Calu3 (cell line): ENCODE data around the gene ACTN1. TPM values are rescaled to one million over a fixed set of nuclear protein-coding genes. Genes with fewer than 3 reads are reported as not detected.
A peak's percentile ranks its signal among the peaks of the same experiment; 100 is the strongest.

Experiments
- BruUV-seq: library from RNA; stranded (reverse); fragments of 400-500 nt; replicated peaks from 2 replicates; lab custom pipeline; 2021; lab: Mats Ljungman, UMichigan
- CTCF ChIA-PET: fragments of 300-600 bp; sonication (Branson Sonifier 250); formaldehyde crosslinking; loops from one replicate; lab custom pipeline; 2022; ENCODE audit warnings: antibody characterized with exemption; lab: Charles Lee
- DNase-seq: peaks from one replicate; pipeline ENCODE4 v3.0.0; 2022
- H3K27ac Mint-ChIP-seq: one replicate; pipeline ENCODE4 v1.8.0; 2022; ENCODE audit warnings: mixed read lengths; ENCODE audit not compliant: unreplicated experiment
- H3K27me3 Mint-ChIP-seq: one replicate; pipeline ENCODE4 v1.8.0; 2022; ENCODE audit warnings: mixed read lengths; ENCODE audit not compliant: unreplicated experiment
- H3K36me3 Mint-ChIP-seq: one replicate; pipeline ENCODE4 v1.8.0; 2022; ENCODE audit warnings: mild to moderate bottlenecking, moderate library complexity, mixed read lengths; ENCODE audit not compliant: insufficient read depth, unreplicated experiment
- H3K4me1 Mint-ChIP-seq: one replicate; pipeline ENCODE4 v1.8.0; 2022; ENCODE audit warnings: mild to moderate bottlenecking, low read depth, mixed read lengths; ENCODE audit not compliant: unreplicated experiment
- H3K4me3 Mint-ChIP-seq: one replicate; pipeline ENCODE4 v1.8.0; 2022; ENCODE audit warnings: mild to moderate bottlenecking, low read depth, moderate library complexity, mixed read lengths; ENCODE audit not compliant: unreplicated experiment
- H3K9me3 Mint-ChIP-seq: one replicate; pipeline ENCODE4 v1.8.0; 2022; ENCODE audit warnings: low read depth, mixed read lengths; ENCODE audit not compliant: unreplicated experiment
- CTCF ChIP-seq: fragments of 200-600 bp; IDR thresholded peaks from one replicate; pipeline ENCODE4 v1.8.0; 2022; ENCODE audit warnings: antibody characterized with exemption; ENCODE audit not compliant: unreplicated experiment
- intact Hi-C: fragments of 100-400 bp; cut with micrococcal nuclease; formaldehyde crosslinking; loops from one replicate; pipeline ENCODE4 v1.10.0; 2022; ENCODE audit not compliant: unreplicated experiment
- total RNA-seq: library from RNA; stranded (reverse); gene quantifications from 2 replicates; pipeline ENCODE4 v1.2.3, GENCODE V29; 2022

The ACTN1 gene
- total RNA-seq, 1 experiment from 2014 or later = 326 TPM

DNA sequence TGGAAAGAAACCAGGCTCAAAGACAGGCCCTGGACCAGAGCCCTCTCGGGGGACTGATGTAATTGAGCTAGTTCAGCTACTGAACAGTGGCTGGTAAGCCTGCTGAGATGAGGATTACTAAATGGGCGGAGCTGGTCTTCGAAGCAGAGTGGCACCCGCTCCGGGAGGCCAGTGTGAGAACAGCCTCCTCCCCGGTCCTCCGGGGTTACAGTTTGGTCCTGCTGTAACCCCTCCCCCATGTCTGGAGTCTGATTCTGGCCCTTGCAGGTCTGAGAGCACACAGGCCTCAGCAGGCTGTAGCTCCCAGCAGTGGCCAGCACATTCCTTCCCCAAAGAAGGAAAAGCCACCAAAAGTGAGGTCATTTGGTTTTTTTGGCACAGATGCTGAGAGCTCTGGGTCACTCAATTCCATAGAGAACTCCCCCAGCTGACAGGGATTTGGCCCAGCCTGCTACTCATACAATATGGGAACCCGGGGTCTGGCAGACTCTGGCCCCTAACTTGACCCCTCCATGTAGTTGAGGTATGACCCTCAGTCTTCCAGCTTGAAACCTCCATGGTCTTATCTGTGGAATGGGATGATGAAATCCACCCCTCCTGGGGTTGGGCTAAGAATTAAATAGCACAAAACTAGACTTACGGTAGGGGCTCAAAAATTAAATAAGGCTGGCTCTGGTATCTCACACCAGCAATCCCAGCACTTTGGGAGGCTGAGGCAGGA, 39.0 kb downstream of the ACTN1 start:
- peaks cover 62% of the 10 kb centered on the region for H3K36me3 Mint-ChIP-seq
- intact Hi-C loops = loop anchor here (2.0 to 5.0 kb wide), 2 partner anchors 37 to 65 kb away; partner anchors contain the start of gene ACTN1

GRCh38 chr14:68939181-68939892, 39.8 kb downstream of the ACTN1 start:
- no peak for DNase-seq
- intact Hi-C loops = loop anchor here (2.0 to 5.0 kb wide), 2 partner anchors 38 to 65 kb away; partner anchors contain the start of gene ACTN1
- H3K4me1 Mint-ChIP-seq = peaks cover 68% of the 10 kb centered on the region
- peak overlapping the region; percentile 40 for H3K4me3 Mint-ChIP-seq
- no peaks in the 10 kb centered on the region for H3K9me3 Mint-ChIP-seq
- no peak for TF ChIP-seq CTCF
- TSS peak; percentile 83 for BruUV-seq
- CTCF ChIA-PET = interaction anchor here (0.5 to 2.0 kb wide), 12 partner anchors 9 to 526 kb away, joined by 3 to 9 read pairs (median 5); partner anchors contain the start of gene ACTN1
- peaks cover 59% of the 10 kb centered on the region for H3K36me3 Mint-ChIP-seq
- peak overlapping the region; percentile 80 for H3K27ac Mint-ChIP-seq
- H3K27me3 Mint-ChIP-seq = no peaks in the 10 kb centered on the region

More for the DNA sequence above, 39.0 kb downstream of the ACTN1 start:
- Mint-ChIP-seq H3K4me1 (peaks cover 75% of the 10 kb centered on the region), H3K4me3 (peak overlapping the region; percentile 40), H3K27me3 (no peaks in the 10 kb centered on the region), H3K27ac (peak overlapping the region; percentile 80), H3K9me3 (no peaks in the 10 kb centered on the region)
- BruUV-seq = no TSS peak
- CTCF ChIA-PET = interaction anchor here (0.5 to 2.0 kb wide), 13 partner anchors 9 to 748 kb away, joined by 3 to 9 read pairs (median 5); partner anchors contain the start of gene ACTN1
- DNase-seq = peak; percentile 86
- TF ChIP-seq CTCF = no peak

DNA sequence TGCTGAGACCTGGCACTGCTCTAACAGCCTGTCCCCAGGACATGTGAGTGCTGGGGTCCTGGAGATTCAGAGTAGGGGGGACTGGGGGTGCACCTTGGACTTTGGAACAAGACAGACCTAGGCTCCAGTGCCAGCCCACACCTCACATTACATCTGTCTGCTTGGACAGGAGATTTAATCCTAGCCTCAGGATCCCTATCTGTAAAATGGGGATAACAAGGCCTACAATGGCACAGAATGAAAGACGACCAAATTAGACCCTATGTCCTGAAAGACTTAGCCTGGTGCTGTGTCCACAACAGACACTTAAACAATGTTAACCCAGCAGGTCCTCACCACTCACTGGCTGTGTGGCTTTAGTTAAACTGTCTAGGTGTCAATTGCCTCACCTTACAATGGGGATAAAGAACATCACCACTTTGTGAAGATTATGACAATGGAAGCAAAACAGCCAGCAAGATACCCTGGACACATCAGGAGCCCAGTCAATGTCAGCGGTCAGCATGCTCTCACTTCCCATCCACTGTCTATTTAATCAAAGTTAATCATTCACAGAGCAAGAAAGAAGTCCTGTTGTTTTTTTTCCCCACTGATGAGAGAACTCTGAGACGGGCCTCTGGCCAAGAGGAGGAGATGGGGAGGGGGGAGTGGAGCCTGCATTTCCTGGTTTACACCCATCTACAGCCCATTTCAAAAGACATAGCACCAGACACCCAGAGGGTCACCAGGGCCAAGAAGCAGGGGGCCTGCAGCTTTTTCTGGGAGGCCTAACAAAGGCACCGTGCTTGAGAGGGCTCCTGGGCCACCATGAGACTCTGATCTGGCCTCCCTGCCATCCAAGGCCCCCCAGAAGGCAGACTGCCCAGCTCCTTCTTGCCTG, 40.6 kb downstream of the ACTN1 start:
- DNase-seq = peak; percentile 73
- H3K4me3 Mint-ChIP-seq = peak overlapping the region; percentile 40
- no peak for TF ChIP-seq CTCF
- CTCF ChIA-PET = interaction anchor here (1.2 to 2.0 kb wide), 3 partner anchors 10 to 191 kb away, joined by 3 to 8 read pairs (median 4); no protein-coding TSS in a partner anchor
- peaks cover 65% of the 10 kb centered on the region for H3K36me3 Mint-ChIP-seq
- no peaks in the 10 kb centered on the region for H3K9me3 Mint-ChIP-seq
- intact Hi-C loops = loop anchor here (2.0 to 5.0 kb wide), 2 partner anchors 39 to 66 kb away; partner anchors contain the start of gene ACTN1
- H3K27ac Mint-ChIP-seq = peak overlapping the region; percentile 80
- BruUV-seq = no TSS peak
- H3K4me1 Mint-ChIP-seq = peaks cover 65% of the 10 kb centered on the region
- H3K27me3 Mint-ChIP-seq = no peaks in the 10 kb centered on the region
